Hair follicle dermal papilla cell (primary cell): Measurements from ENCODE around the gene TSTD2. TPM values are rescaled to one million over a fixed set of nuclear protein-coding genes. Genes with fewer than 3 reads are reported as not detected.

Experiments used
- total RNA-seq: library from RNA; depleted of rRNA; stranded (reverse); fragments of >200 nt; gene quantifications from 2 replicates; pipeline ENCODE4 v1.2.3, GENCODE V29; 2012

Gene TSTD2
- 16.3 and 21.1 TPM in 2 replicates for total RNA-seq

DNA sequence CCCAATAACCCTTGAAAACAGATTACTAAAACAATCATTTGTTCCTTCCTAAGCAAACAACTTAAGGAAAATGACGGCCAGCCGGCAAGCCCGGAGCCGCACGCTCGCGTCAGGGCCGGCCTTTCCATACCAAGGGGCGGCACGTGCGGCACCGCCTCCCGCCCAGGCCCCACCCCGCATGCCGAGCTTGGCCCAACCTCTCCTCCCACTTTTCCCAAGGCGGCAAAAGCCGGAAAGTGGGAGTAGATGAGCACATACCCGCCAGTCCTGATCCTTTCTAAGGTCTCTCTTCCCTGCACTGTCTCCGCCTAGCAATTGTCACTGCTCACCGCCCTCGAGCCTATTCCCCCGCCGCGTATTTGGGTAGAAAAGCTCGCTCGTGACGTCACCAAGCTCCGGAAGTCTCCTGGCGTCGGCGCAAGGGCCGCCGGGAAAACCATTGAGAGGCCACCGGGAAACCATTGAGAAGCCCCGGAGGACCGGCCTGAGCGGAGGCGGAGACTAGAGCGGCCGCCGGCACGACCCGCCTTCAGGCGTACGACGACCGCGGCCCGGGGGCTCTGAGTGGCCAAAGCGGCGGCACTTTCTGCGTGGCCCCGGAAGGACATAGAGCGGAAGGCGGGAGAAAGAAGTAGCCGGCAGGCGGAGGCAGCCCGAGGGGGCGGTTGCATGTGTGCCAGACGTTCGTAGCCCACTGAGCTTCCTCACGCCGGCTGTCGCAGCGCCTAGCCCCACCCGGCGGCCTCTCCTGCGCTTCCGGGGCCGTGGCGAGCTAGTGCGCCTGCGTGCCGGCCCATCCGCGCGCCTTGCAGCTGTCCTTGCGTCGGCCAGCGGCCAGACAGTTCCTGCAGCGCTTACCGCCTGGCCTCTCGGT, at the start of gene TSTD2, which contains the start of gene NCBP1:
TSTD2 (minus strand) TSS at position 384 of the 874 bp plus-strand sequence. CDS start 5,806 bp downstream, outside the sequence.
NCBP1 (plus strand) TSS at position 837 of the 874 bp plus-strand sequence. CDS start 61 bp downstream, outside the sequence.

Other genes starting within 250 kb of the TSTD2 start
- 11.8 and 12.3 TPM in 2 replicates for gene TDRD7, start 221.3 kb downstream of the TSTD2 start, total RNA-seq
- gene TMOD1, start 131.7 kb downstream of the TSTD2 start, total RNA-seq = not detected in 2 replicates
- gene NCBP1, start 453 bp upstream of the TSTD2 start, total RNA-seq = 30.2 and 37.6 TPM in 2 replicates
- 5.8 and 7.3 TPM in 2 replicates for gene XPA, start 64.0 kb upstream of the TSTD2 start, total RNA-seq
- 0.12 TPM in 1 of 2 replicates, not detected in the other for gene FOXE1, start 219.9 kb upstream of the TSTD2 start, total RNA-seq